Liver (tissue), 3 donors: ENCODE results near the gene VAV3.

Experiments
- EGR1 ChIP-seq, 2 donors: IDR thresholded peaks; 2 replicates each; pipeline ENCODE4 v1.6.1; 2016 to 2018; ENCODE audit warnings: antibody characterized with exemption in 2 of 2, low read depth in 2 of 2
- FOXA1 ChIP-seq: IDR thresholded peaks from 2 replicates; pipeline ENCODE4 v1.6.1; 2016; ENCODE audit warnings: antibody characterized with exemption
- HNF4A ChIP-seq, 2 donors: conservative IDR thresholded peaks; 2 replicates each; pipeline ENCODE4 v1.6.1; 2016; ENCODE audit warnings: antibody characterized with exemption in 2 of 2, mild to moderate bottlenecking in 2 of 2
- JUND ChIP-seq, 2 donors: IDR thresholded peaks; 2 replicates each; pipeline ENCODE4 v1.6.1; 2016; ENCODE audit warnings: antibody characterized with exemption in 2 of 2
- NR2F2 ChIP-seq: IDR thresholded peaks from 2 replicates; pipeline ENCODE4 v1.6.1; 2016; ENCODE audit warnings: antibody characterized with exemption
- RXRA ChIP-seq, 2 donors: IDR thresholded peaks; 2 replicates each; pipeline ENCODE4 v1.6.1; 2017 to 2018; ENCODE audit warnings: antibody characterized with exemption in 2 of 2, mild to moderate bottlenecking in 1 of 2
- SP1 ChIP-seq: IDR thresholded peaks from 2 replicates; pipeline ENCODE4 v1.6.1; 2018; ENCODE audit warnings: antibody characterized with exemption, mild to moderate bottlenecking
- TAF1 ChIP-seq: conservative IDR thresholded peaks from 2 replicates; pipeline ENCODE4 v1.6.1; 2016; ENCODE audit warnings: antibody characterized with exemption, mild to moderate bottlenecking
- TF ChIP-seq, protein P1 (sequence below): fragments of 150-350 bp; IDR thresholded peaks from 2 replicates; pipeline ENCODE4 v1.5.1; 2017; ENCODE audit warnings: improper control_type of control experiment, low read depth, low read length; ENCODE audit not compliant: missing input control
- TF ChIP-seq, protein P2 (sequence below): IDR thresholded peaks from 2 replicates; pipeline ENCODE4 v1.6.1; 2016; ENCODE audit warnings: antibody characterized with exemption, mild to moderate bottlenecking
- TF ChIP-seq, protein P3 (sequence below): IDR thresholded peaks from 2 replicates; pipeline ENCODE4 v1.6.1; 2016; ENCODE audit warnings: antibody characterized with exemption
- donor health status: healthy.
- donor health status: healthy.

DNA sequence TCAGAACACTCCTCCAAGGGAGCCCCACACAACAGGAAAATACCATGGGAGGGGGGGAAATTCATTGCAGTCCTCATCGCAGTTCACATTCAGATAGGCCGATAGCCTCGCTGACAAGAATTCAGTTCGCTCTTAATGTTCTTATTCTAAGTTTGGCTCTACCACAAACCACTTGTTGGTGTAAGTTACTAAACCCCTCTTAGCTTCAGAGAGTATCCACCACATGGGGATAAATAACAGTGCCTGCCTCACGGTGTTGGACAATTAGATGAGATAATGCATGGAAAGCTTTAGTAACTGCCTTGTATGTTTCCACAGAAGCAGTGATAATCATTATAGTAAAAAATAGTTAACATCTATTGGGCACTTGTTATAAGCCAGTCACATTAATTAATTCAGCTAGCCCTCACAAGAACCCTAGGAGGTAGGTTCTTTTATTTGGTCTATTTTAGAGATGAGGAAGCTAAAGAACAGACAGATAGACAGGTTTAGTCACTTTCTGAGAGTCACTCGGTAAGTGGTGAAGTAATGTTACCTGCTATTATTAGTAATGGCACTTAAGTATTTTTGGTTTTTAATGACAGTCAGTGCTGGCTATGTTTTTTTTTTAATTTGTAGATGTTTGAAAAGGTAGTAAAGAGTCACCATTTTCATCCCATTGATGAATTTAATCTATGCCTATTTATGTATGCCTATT is 10.1 kb downstream of the VAV3 start:
- TF ChIP-seq, protein P1, sequence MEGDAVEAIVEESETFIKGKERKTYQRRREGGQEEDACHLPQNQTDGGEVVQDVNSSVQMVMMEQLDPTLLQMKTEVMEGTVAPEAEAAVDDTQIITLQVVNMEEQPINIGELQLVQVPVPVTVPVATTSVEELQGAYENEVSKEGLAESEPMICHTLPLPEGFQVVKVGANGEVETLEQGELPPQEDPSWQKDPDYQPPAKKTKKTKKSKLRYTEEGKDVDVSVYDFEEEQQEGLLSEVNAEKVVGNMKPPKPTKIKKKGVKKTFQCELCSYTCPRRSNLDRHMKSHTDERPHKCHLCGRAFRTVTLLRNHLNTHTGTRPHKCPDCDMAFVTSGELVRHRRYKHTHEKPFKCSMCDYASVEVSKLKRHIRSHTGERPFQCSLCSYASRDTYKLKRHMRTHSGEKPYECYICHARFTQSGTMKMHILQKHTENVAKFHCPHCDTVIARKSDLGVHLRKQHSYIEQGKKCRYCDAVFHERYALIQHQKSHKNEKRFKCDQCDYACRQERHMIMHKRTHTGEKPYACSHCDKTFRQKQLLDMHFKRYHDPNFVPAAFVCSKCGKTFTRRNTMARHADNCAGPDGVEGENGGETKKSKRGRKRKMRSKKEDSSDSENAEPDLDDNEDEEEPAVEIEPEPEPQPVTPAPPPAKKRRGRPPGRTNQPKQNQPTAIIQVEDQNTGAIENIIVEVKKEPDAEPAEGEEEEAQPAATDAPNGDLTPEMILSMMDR = no peak
- no peak for TF ChIP-seq HNF4A (conservative IDR thresholded peaks at IDR 0.05)
- TF ChIP-seq FOXA1 = no peak
- TF ChIP-seq, protein P2, sequence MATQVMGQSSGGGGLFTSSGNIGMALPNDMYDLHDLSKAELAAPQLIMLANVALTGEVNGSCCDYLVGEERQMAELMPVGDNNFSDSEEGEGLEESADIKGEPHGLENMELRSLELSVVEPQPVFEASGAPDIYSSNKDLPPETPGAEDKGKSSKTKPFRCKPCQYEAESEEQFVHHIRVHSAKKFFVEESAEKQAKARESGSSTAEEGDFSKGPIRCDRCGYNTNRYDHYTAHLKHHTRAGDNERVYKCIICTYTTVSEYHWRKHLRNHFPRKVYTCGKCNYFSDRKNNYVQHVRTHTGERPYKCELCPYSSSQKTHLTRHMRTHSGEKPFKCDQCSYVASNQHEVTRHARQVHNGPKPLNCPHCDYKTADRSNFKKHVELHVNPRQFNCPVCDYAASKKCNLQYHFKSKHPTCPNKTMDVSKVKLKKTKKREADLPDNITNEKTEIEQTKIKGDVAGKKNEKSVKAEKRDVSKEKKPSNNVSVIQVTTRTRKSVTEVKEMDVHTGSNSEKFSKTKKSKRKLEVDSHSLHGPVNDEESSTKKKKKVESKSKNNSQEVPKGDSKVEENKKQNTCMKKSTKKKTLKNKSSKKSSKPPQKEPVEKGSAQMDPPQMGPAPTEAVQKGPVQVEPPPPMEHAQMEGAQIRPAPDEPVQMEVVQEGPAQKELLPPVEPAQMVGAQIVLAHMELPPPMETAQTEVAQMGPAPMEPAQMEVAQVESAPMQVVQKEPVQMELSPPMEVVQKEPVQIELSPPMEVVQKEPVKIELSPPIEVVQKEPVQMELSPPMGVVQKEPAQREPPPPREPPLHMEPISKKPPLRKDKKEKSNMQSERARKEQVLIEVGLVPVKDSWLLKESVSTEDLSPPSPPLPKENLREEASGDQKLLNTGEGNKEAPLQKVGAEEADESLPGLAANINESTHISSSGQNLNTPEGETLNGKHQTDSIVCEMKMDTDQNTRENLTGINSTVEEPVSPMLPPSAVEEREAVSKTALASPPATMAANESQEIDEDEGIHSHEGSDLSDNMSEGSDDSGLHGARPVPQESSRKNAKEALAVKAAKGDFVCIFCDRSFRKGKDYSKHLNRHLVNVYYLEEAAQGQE = no peak
- TF ChIP-seq, protein P3, sequence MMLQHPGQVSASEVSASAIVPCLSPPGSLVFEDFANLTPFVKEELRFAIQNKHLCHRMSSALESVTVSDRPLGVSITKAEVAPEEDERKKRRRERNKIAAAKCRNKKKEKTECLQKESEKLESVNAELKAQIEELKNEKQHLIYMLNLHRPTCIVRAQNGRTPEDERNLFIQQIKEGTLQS = no peak
- no peak for TF ChIP-seq SP1
- TF ChIP-seq JUND (IDR thresholded peaks at IDR 0.05) = no peak
- no peak for TF ChIP-seq NR2F2
- no peak for TF ChIP-seq TAF1
- no peak for TF ChIP-seq RXRA (IDR thresholded peaks at IDR 0.05)
- TF ChIP-seq EGR1 (IDR thresholded peaks at IDR 0.05; ENCODE audit: low read depth in 2 of 2) = no peak
